Suprapubic skin (tissue), 4 donors: ENCODE results near the gene KRT81. TPM values are rescaled to one million over a fixed set of nuclear protein-coding genes. Genes with fewer than 3 reads are reported as not detected.

Experiments used
- DNase-seq, 2 donors: peaks; one replicate each; pipeline ENCODE4 v3.0.0-alpha.2; 2019; ENCODE audit warnings: low spot score in 2 of 2
- H3K27ac ChIP-seq: fragments of 200-600 bp; sonication (generic); one replicate; pipeline ENCODE4 v1.5.1; 2019
- H3K27me3 ChIP-seq: fragments of 200-600 bp; sonication (generic); one replicate; pipeline ENCODE4 v1.5.1; 2019
- H3K36me3 ChIP-seq: fragments of 200-600 bp; sonication (generic); one replicate; pipeline ENCODE4 v1.5.1; 2019
- H3K4me1 ChIP-seq: fragments of 200-600 bp; sonication (generic); one replicate; pipeline ENCODE4 v1.5.1; 2019
- H3K4me3 ChIP-seq: fragments of 200-600 bp; sonication (generic); one replicate; pipeline ENCODE4 v1.5.1; 2019; ENCODE audit warnings: mild to moderate bottlenecking
- H3K9me3 ChIP-seq: fragments of 200-600 bp; sonication (generic); one replicate; pipeline ENCODE4 v1.5.1; 2019
- CTCF ChIP-seq, 2 donors: fragments of 200-600 bp in 1 of 2; fragments of 450-650 bp in 1 of 2; sonication (generic) in 1 of 2; IDR thresholded peaks; one replicate each; pipeline ENCODE4 v1.5.1; 2016 to 2019; ENCODE audit warnings: antibody characterized with exemption in 2 of 2, mild to moderate bottlenecking in 1 of 2, moderate library complexity in 1 of 2
- EP300 ChIP-seq: sonication (generic); formaldehyde crosslinking; IDR thresholded peaks from one replicate; pipeline ENCODE4 v1.6.1; 2017; ENCODE audit warnings: antibody characterized with exemption
- POLR2A ChIP-seq, 2 donors: fragments of 450-650 bp; IDR thresholded peaks; one replicate each; pipeline ENCODE4 v1.6.1; 2017; ENCODE audit warnings: antibody characterized with exemption in 2 of 2, mild to moderate bottlenecking in 2 of 2, moderate library complexity in 2 of 2
- POLR2AphosphoS5 ChIP-seq, 3 donors: sonication (generic); formaldehyde crosslinking; IDR thresholded peaks; one replicate each; pipeline ENCODE4 v1.6.1; 2017; ENCODE audit warnings: antibody characterized with exemption in 3 of 3
- WGBS: methylation state at CpG from one replicate; pipeline ENCODE4 v1.1.5; 2018; 5-methylcytosine and 5-hydroxymethylcytosine counted together
- total RNA-seq, 4 donors: library from RNA; depleted of rRNA; stranded (reverse); fragments of >200 nt; gene quantifications; one replicate each; pipeline ENCODE4 v1.1.0, GENCODE V29; 2016

KRT81 gene
- total RNA-seq, 4 donors from 2014 or later = 0.72 to 346 (median 21.0) TPM

- peak; percentile 83 to 84 for DNase-seq
- H3K4me3 ChIP-seq = peak overlapping the region; percentile 11
- H3K9me3 ChIP-seq = no peaks in the 10 kb centered on the region
- no peaks in the 10 kb centered on the region for H3K27me3 ChIP-seq
- TF ChIP-seq POLR2AphosphoS5 (IDR thresholded peaks at IDR 0.05) (no peak), CTCF (IDR thresholded peaks at IDR 0.05) (peak; percentile 91 to 100), EP300 (no peak)
- peaks cover 34% of the 10 kb centered on the region for H3K4me1 ChIP-seq
- no peak overlapping the region for H3K27ac ChIP-seq
- H3K36me3 ChIP-seq = no peaks in the 10 kb centered on the region
- 43% methylated on average over 12 of the region's 32 CpGs for WGBS
These were observed 12.5 kb downstream of the KRT81 start for GRCh38 chr12:52278575-52279421.

GRCh38 chr12:52277486-52278245 lies 13.7 kb downstream of the KRT81 start:
- Histone ChIP-seq H3K36me3 (no peaks in the 10 kb centered on the region), H3K9me3 (no peaks in the 10 kb centered on the region), H3K4me1 (peaks cover 34% of the 10 kb centered on the region), H3K27me3 (no peaks in the 10 kb centered on the region), H3K27ac (no peak overlapping the region), H3K4me3 (no peak overlapping the region)
- peak; percentile 54 to 59 for DNase-seq
- TF ChIP-seq EP300 (no peak), POLR2AphosphoS5 (IDR thresholded peaks at IDR 0.05) (no peak), POLR2A (IDR thresholded peaks at IDR 0.05) (no peak), CTCF (IDR thresholded peaks at IDR 0.05) (no peak)
- WGBS = 90% methylated on average over 7 of the region's 9 CpGs

- DNase-seq = peak; percentile 32 to 56
- no peak overlapping the region for H3K27ac ChIP-seq
- no peak for TF ChIP-seq POLR2A (IDR thresholded peaks at IDR 0.05)
- no peak for TF ChIP-seq CTCF (IDR thresholded peaks at IDR 0.05)
- no peak for TF ChIP-seq POLR2AphosphoS5 (IDR thresholded peaks at IDR 0.05)
- TF ChIP-seq EP300 = no peak
- H3K27me3 ChIP-seq = peaks cover 3% of the 10 kb centered on the region
- no peaks in the 10 kb centered on the region for H3K36me3 ChIP-seq
- H3K4me3 ChIP-seq = no peak overlapping the region
- 88% methylated on average over 3 of the region's 3 CpGs for WGBS
- peaks cover 23% of the 10 kb centered on the region for H3K4me1 ChIP-seq
- H3K9me3 ChIP-seq = no peaks in the 10 kb centered on the region
These were observed 15.6 kb downstream of the KRT81 start for GRCh38 chr12:52275686-52276085.

GRCh38 chr12:52274521-52275120 lies 16.7 kb downstream of the KRT81 start, which contains the start of gene KRT86:
Gene KRT86, plus strand, starts transcription at chr12:52274645. Its CDS starts 27,272 bp downstream, at chr12:52301917.
- H3K27ac ChIP-seq = no peak within 1 kb of the TSS
- H3K27me3 ChIP-seq = peaks cover 8% of the 10 kb centered on the region
- TF ChIP-seq POLR2A (IDR thresholded peaks at IDR 0.05) (no peak), POLR2AphosphoS5 (IDR thresholded peaks at IDR 0.05) (no peak), CTCF (IDR thresholded peaks at IDR 0.05) (no peak), EP300 (no peak)
- peaks cover 12% of the 10 kb centered on the region for H3K4me1 ChIP-seq
- DNase-seq = peak in 1 of 2 donors; percentile 40
- no peaks in the 10 kb centered on the region for H3K36me3 ChIP-seq
- no peaks in the 10 kb centered on the region for H3K9me3 ChIP-seq
- H3K4me3 ChIP-seq = no peak within 1 kb of the TSS
- 57% methylated on average over 2 of the region's 3 CpGs for WGBS
